ENCODE measurements around the gene CASR.

CASR gene

GRCh38 chr3:122232485-122232884 lies 49.0 kb downstream of the CASR start (continued):
- no peak for TF ChIP-seq ZNF565 (CRISPR knock-in tag; conservative IDR thresholded peaks at IDR 0.05; ENCODE audit: low read depth)
- no peak for TF ChIP-seq ZC3H10 (CRISPR knock-in tag; IDR thresholded peaks at IDR 0.05)
- TF ChIP-seq ZNF8 (CRISPR knock-in tag; IDR thresholded peaks at IDR 0.05): no peak
- TF ChIP-seq ZFP30 (CRISPR knock-in tag; IDR thresholded peaks at IDR 0.05): no peak
- no peak for TF ChIP-seq TCF4 (CRISPR knock-in tag; IDR thresholded peaks at IDR 0.05; ENCODE audit: borderline replicate concordance)
- no peak for TF ChIP-seq ZNF70 (CRISPR knock-in tag; IDR thresholded peaks at IDR 0.05)
- TF ChIP-seq TSHZ2 (CRISPR knock-in tag; IDR thresholded peaks at IDR 0.05): no peak
- no peak for TF ChIP-seq CSDC2 (CRISPR knock-in tag; IDR thresholded peaks at IDR 0.05)
- no peak for TF ChIP-seq ARNTL (CRISPR knock-in tag; IDR thresholded peaks at IDR 0.05; ENCODE audit: borderline replicate concordance, low read depth)
- TF ChIP-seq ESRRG (CRISPR knock-in tag; IDR thresholded peaks at IDR 0.05): no peak

- no peak for ATAC-seq
- no peak for TF ChIP-seq RARB (CRISPR knock-in tag; IDR thresholded peaks at IDR 0.05)
- no peak for TF ChIP-seq ZNF8 (CRISPR knock-in tag; IDR thresholded peaks at IDR 0.05)
- TF ChIP-seq CREB5 (CRISPR knock-in tag; IDR thresholded peaks at IDR 0.05; ENCODE audit: low read depth): no peak
- TF ChIP-seq SNAI2 (CRISPR knock-in tag; IDR thresholded peaks at IDR 0.05): no peak
- TF ChIP-seq ZFP3 (CRISPR knock-in tag; IDR thresholded peaks at IDR 0.05): no peak
- TF ChIP-seq ZC3H10 (CRISPR knock-in tag; IDR thresholded peaks at IDR 0.05): no peak
- TF ChIP-seq TCF4 (CRISPR knock-in tag; IDR thresholded peaks at IDR 0.05; ENCODE audit: borderline replicate concordance): no peak
- no peak for TF ChIP-seq TOX (CRISPR knock-in tag; IDR thresholded peaks at IDR 0.05; ENCODE audit: borderline replicate concordance)
- TF ChIP-seq GLIS3 (CRISPR knock-in tag; IDR thresholded peaks at IDR 0.05): no peak
- TF ChIP-seq POU6F1 (CRISPR knock-in tag; IDR thresholded peaks at IDR 0.05; ENCODE audit: borderline replicate concordance, low read depth): no peak
- no peak for TF ChIP-seq ZNF565 (CRISPR knock-in tag; conservative IDR thresholded peaks at IDR 0.05; ENCODE audit: low read depth)
- no peak for TF ChIP-seq OSR1 (CRISPR knock-in tag; IDR thresholded peaks at IDR 0.05)
- TF ChIP-seq PATZ1 (CRISPR knock-in tag; IDR thresholded peaks at IDR 0.05; ENCODE audit: borderline replicate concordance): no peak
- TF ChIP-seq PPARA (CRISPR knock-in tag; IDR thresholded peaks at IDR 0.05; ENCODE audit: borderline replicate concordance): no peak
Observed at GRCh38 chr3:122233101-122233952, 49.9 kb downstream of the CASR start.

GRCh38 chr3:122234117-122234516 lies 50.6 kb downstream of the CASR start:
- no peak for TF ChIP-seq ARNTL (CRISPR knock-in tag; IDR thresholded peaks at IDR 0.05; ENCODE audit: borderline replicate concordance, low read depth)
- TF ChIP-seq ZNF565 (CRISPR knock-in tag; conservative IDR thresholded peaks at IDR 0.05; ENCODE audit: low read depth): no peak
- no peak for TF ChIP-seq BACH2 (CRISPR knock-in tag; IDR thresholded peaks at IDR 0.05; ENCODE audit: borderline replicate concordance)
- no peak for TF ChIP-seq TOX (CRISPR knock-in tag; IDR thresholded peaks at IDR 0.05; ENCODE audit: borderline replicate concordance)
- TF ChIP-seq ZFP30 (CRISPR knock-in tag; IDR thresholded peaks at IDR 0.05): no peak
- TF ChIP-seq ESRRG (CRISPR knock-in tag; IDR thresholded peaks at IDR 0.05): no peak
- no peak for TF ChIP-seq ZNF70 (CRISPR knock-in tag; IDR thresholded peaks at IDR 0.05)
- TF ChIP-seq PPARA (CRISPR knock-in tag; IDR thresholded peaks at IDR 0.05; ENCODE audit: borderline replicate concordance): no peak
- TF ChIP-seq CREB5 (CRISPR knock-in tag; IDR thresholded peaks at IDR 0.05; ENCODE audit: low read depth): no peak
- no peak for TF ChIP-seq SNAI2 (CRISPR knock-in tag; IDR thresholded peaks at IDR 0.05)
- TF ChIP-seq PATZ1 (CRISPR knock-in tag; IDR thresholded peaks at IDR 0.05; ENCODE audit: borderline replicate concordance): no peak
- TF ChIP-seq RARB (CRISPR knock-in tag; IDR thresholded peaks at IDR 0.05): no peak
- no peak for TF ChIP-seq ZFP3 (CRISPR knock-in tag; IDR thresholded peaks at IDR 0.05)
- no peak for TF ChIP-seq TCF4 (CRISPR knock-in tag; IDR thresholded peaks at IDR 0.05; ENCODE audit: borderline replicate concordance)
- no peak for TF ChIP-seq CSRNP3 (CRISPR knock-in tag; IDR thresholded peaks at IDR 0.05)
- TF ChIP-seq GLIS3 (CRISPR knock-in tag; IDR thresholded peaks at IDR 0.05): no peak
- no peak for TF ChIP-seq ISL1 (CRISPR knock-in tag; IDR thresholded peaks at IDR 0.05)
- ATAC-seq: no peak
